GM19395 (cell line): ENCODE measurements around the gene WDR59.
A peak's percentile ranks its signal among the peaks of the same experiment; 100 is the strongest.
"Not testable (repeated sequence)": the region's sequence is repeated elsewhere in the genome, so short reads cannot be mapped to it uniquely, and the experiment has no call there.

ENCODE experiments used
- ATAC-seq: cut with Tn5 transposase; IDR thresholded peaks from one replicate; pipeline ENCODE4 v1.9.1; 2021; ENCODE audit warnings: mild to moderate bottlenecking, moderate library complexity; ENCODE audit not compliant: unreplicated experiment

The WDR59 gene

GRCh38 chr16:74982256-74982655, 2.7 kb downstream of the WDR59 start:
- ATAC-seq, result no peak

DNA sequence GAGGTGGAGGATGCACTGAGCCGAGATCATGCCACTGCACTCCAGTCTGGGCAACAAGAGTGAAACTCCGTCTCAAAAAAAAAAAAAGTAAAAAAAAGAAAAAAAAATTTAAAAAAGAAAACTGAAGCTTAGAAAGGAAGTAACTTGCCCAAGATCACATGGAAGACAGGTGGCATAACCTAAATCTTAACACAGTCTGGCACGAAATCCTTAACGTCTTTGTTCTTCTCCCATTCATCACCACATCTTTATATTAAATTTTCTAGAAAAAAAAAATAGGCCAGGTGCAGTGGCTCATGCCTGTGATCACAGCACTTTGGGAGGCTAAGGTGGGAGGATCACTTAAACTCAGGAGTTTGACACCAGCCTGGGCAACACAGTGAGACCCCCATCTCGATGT, 9.3 kb downstream of the WDR59 start:
- no peak for ATAC-seq

GRCh38 chr16:74973304-74973703, 11.6 kb downstream of the WDR59 start:
- no peak for ATAC-seq

DNA sequence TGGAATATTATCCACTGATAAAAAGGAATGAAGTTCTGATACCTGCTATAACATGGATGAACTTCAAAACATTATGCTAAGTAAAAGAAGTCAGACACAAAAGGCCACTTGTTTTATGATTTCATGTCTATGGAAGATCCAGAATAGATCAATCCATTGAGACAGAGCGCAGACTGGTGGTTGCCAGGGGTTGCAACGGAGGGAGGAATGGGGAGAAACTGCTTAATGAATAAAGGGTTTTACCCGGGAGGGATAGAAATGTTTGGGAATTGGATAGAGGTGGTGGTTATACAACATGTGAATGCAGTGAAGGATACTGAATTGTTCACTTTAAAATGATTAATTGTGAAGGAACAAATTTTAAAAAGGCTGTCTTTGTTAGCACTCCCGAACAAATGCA, 30.2 kb downstream of the WDR59 start:
- ATAC-seq, result no peak

DNA sequence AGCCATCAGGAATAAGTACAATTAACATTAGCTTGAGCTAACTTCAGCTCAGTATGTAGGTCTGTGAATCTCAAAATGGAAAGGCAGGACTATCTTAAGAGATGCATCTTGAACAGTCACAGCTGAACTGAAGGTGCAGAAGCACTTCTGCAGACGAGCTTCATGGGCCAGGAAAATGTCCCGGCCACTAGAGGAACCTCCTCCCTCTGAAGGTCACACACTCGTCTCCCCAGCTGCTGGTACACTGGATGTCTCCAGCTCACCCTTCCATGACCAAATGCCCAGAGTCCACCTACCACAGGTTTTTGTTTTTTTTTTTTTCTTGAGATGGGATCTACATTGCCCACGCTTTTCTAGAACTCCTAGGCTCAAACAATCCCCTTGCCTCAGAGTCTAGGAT, 33.2 kb downstream of the WDR59 start:
- ATAC-seq, result no peak

GRCh38 chr16:74951206-74951605, 33.7 kb downstream of the WDR59 start:
- no peak for ATAC-seq

DNA sequence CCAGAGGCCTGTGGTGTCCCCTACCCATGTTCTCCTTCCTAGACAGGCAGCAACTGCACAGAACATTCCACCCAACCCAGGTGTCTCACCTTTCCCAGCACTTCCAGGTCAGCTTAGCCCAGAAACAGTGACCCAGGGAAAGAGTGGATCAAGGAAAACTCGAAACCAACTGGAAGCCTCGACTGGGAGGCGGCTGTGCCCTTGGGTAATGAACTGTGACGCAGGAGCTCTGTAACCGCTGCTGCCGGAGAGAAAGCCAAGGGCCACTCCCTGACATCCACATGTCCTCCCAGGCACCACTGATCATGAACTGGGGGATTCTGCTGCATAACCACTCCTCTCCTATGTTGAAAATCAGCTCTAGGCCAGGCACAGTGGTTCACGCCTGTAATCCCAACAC, 34.4 kb downstream of the WDR59 start:
- no peak for ATAC-seq

GRCh38 chr16:74949309-74949708, 35.6 kb downstream of the WDR59 start:
- ATAC-seq, result no peak

DNA sequence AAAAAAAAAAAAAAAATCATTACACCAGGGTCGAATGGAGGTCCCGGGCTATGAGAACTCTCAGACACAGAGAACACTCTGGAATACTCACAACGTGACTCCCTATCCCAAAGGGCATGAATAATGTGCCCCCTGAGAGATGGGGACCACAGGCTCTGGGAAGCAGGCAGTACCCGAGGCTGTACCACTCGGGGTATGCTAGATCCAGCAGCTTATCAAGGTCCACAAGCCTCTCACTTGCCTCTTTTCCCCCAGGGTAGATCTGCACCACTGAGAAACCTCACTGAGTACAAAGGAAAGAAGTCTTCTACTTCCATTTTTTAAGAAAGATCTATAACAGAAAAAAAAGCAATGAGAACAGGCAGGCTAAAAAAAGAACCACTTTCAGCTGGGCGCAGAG, 40.5 kb downstream of the WDR59 start:
- no peak for ATAC-seq

- ATAC-seq, result no peak
Measured at GRCh38 chr16:74942977-74943918, 41.7 kb downstream of the WDR59 start.

DNA sequence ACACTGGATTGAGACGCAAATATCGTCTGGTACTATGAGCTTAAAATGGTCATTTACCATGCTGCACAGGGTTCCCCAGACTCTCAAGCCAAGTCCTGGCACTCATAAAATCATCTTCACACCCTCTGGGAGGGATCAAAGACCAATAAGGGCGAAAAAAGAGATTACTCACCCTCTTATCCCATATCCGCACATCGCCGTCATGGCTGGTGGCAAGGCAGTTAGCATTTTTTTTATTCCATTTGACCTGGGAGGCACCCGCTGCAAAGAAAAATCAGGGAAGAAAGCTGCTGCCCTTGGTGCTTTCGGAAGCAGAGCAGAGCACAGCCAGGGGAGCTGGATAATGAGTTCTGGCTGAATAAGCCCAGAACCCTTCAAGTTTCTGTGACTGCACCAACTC, 42.4 kb downstream of the WDR59 start:
- no peak for ATAC-seq

DNA sequence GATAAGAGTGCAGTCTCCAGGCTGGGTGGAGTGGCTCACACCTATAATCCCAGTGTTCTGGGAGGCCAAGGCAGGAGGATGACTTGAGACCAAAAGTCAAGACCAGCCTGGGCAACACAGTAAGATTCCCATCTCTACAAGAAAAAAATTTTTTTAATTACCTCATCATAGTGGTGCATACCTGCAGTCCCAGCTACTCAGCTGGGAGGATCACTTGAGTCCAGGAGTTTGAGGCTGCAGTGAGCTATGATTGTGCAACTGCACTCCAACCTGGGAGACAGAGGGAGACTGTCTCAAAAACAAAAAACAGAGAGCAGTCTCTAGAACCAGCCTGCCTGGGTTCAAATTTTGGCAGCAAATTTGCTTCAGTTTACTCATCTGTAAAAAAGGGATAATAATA, 45.2 kb downstream of the WDR59 start:
- no peak for ATAC-seq

DNA sequence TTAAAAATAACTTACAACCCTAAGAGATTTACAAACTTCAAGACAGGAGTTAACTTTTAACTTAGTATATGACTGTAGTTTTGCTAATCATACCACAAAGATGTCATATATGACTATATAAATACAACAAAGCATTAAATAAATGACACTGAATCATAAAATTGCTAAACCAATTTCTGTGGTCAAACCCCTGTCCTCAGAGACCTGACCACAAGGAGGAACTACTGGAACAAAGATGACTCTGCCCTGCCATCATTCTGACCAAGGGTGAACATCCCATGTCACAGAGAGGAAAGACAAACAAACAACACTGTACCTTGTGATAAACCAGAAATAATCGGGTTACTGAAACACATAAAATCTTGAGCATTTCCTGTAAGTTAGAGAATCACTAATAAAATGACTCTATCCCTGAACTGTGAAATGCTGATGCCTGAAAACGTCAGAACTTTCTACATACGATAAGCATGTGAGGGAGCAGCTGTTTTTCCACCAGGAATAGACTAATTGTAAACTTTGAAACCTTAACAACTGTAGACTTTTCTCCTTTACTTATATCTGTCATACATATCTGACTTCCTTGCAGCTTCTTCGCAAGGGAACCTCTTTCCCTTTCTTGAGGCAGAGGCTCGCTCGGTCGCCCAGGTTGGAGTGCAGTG, 47.9 kb downstream of the WDR59 start:
- ATAC-seq, result peak; percentile 87

DNA sequence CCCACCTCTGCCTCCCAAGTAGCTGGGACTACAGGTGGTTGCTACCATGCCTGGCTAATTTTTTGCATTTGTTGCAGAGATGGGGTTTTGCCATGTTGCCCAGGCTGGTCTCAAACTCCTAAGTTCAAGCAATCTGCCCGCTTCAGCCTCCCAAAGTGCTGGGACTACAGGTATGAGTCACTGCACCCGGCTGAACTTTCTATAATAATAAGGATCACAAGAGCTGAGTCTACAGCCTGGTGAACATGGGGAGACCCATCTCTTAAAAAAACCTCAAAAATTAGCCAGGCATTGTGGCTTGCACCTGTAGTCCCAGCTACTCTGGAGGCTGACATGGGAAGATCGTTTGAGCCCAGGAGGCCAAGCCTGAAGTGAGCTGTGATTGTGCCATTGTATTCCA, 53.5 kb downstream of the WDR59 start:
- no peak for ATAC-seq

- no peak for ATAC-seq
Measured at GRCh38 chr16:74929636-74930035, 55.3 kb downstream of the WDR59 start.

GRCh38 chr16:74926805-74927204, 58.1 kb downstream of the WDR59 start:
- ATAC-seq, result no peak

DNA sequence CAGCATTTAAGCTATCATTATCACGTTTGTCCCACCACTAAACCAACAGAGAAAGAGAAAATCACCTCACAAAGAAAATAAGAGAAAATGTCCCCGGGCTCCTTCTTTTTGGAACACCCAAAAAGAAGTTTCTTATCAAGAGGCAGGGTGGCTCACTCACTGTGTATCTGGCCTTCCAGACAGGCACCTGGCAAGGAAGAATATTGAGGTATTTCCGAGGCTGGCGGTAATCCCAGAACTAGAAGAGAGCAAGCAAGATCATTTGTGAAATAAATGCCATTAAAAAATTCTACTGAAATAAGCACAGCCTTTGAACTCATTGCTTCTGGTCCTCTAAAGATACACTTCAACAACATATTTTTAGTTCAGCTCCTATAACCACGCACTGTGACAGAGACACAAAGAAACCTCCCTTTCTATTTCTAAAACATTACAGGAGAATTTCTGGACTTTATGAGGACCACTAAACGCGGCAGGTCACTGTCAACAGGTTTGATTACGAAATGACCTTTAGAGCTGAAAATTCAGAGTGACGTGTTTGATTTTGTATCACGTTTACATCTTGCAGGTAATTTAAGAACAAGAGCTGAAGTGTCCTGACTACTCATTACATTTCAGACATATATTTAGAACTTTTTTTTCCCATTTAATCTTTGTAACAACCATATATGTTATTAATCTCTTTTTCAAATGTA, 61.0 kb downstream of the WDR59 start:
- ATAC-seq, result no peak

GRCh38 chr16:74922150-74923138, 62.5 kb downstream of the WDR59 start:
- no peak for ATAC-seq

DNA sequence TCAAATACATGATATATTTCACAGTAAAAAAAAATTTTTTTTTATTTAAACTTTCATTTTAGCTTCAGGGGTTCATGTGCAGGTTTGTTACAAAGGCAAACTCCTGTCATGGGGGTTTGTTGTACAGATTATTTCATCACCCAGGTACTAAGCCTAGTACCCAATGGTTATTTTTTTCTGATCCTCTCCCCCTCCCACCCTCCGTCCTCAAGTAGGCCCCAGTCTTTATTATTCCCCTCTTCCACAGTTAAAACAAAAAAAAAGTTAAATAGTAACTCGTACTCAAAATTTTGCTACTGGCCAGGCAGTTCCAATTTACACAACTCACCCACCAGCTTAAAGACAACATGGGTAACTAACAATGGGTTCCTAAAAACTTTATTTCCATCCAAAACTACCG, 63.9 kb downstream of the WDR59 start:
- ATAC-seq, result no peak

GRCh38 chr16:74909665-74910064, 75.3 kb downstream of the WDR59 start:
- ATAC-seq, result no peak

- not testable (repeated sequence) for ATAC-seq
Measured at GRCh38 chr16:74908759-74909158, 76.2 kb downstream of the WDR59 start.
